GM21723 (cell line): ENCODE results near the gene TMTC1.

Experiments
- ATAC-seq: cut with Tn5 transposase; IDR thresholded peaks from one replicate; pipeline ENCODE4 v1.9.1; 2021; ENCODE audit warnings: mild to moderate bottlenecking, moderate library complexity; ENCODE audit not compliant: unreplicated experiment

The TMTC1 gene

DNA sequence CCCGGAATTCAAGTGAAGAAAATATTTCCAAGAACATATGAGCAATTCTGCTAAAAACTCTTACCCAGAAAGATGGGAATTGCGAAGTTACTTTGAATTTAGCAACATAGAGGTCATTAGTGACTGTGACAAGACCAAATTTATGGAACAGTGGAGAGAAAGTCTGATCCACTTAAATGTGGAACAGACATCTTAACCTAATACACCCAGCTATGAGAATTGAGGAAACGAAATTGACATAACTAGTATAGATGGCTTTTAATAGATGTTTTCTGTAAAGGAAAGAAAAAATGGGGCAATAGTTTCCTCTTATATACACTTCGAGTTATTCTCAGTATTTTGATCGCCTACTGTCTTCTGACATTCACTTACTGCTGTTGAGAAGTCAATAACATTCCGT, 290.9 kb downstream of the TMTC1 start:
- no peak for ATAC-seq

DNA sequence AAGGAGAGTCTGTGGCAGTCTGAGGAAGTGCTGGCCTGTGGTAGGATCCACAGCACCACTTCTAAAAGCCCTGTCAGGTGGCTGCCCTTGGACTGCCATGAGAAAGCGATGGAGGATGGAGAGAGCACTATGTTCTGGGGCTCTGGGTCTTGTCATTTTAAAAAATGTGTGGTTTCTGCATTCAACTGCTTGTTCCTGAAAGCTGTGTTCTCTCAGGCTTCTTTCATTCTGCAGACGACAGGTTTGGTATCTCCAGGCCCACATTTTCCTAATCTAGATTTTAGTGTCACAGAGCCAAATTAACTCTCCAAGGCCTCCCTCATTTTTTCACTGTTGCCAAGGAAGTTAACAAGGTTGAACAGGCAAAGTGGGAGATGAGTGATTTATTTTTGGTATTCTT, 296.8 kb downstream of the TMTC1 start:
- no peak for ATAC-seq

GRCh38 chr12:29463198-29463597, 320.5 kb downstream of the TMTC1 start:
- no peak for ATAC-seq

- no peak for ATAC-seq
Measured at GRCh38 chr12:29460082-29460481, 323.7 kb downstream of the TMTC1 start.

DNA sequence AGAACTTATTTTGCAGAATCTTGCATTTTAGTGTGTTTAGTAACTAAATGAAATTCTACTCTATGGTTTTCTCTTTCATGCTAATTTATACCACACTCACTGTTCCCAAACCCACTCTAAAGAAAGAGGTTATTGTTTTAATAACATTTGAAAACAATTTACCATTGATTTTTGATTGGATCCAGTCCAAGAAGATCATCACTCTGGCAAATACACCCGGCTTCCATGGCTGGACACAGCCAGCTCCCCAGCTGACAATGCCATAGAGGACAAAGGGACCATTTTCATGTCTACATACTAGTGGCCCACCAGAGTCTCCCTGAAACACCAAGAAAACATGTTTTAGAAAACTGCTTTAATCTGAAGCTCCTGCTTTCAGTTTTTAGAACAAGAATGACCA, 328.7 kb downstream of the TMTC1 start:
- no peak for ATAC-seq

- ATAC-seq, result no peak
Measured at GRCh38 chr12:29451888-29452287, 331.9 kb downstream of the TMTC1 start.
